Psoas muscle (tissue), 8 donors: Measurements from ENCODE around the gene CCNQ. TPM values are rescaled to one million over a fixed set of nuclear protein-coding genes. Genes with fewer than 3 reads are reported as not detected.

Source experiments
- ATAC-seq, 4 donors: fragments of 200-7000 bp; cut with Tn5 transposase; one replicate each; pipeline ENCODE4 v1.9.1; 2020; ENCODE audit warnings: moderate library complexity in 3 of 4, mild to moderate bottlenecking in 2 of 4
- DNase-seq, 2 donors: peaks; one replicate each; pipeline ENCODE4 v3.0.0-alpha.2; 2020
- H3K27ac ChIP-seq: fragments of 200-600 bp; one replicate; pipeline ENCODE4 v1.8.0; 2022
- H3K27me3 ChIP-seq, 3 donors: fragments of 200-600 bp in 1 of 3; one replicate each; pipeline versions ENCODE4 v1.6.1 to v1.8.0; 2013 to 2022; ENCODE audit warnings: low read length in 2 of 3, mild to moderate bottlenecking in 2 of 3, moderate library complexity in 1 of 3; ENCODE audit not compliant: insufficient read depth in 3 of 3
- H3K36me3 ChIP-seq, 2 donors: fragments of 200-600 bp in 1 of 2; one replicate each; pipeline versions ENCODE4 v1.6.1 to v1.8.0; 2013 to 2022; ENCODE audit warnings: low read depth in 1 of 2, mild to moderate bottlenecking in 1 of 2, moderate library complexity in 1 of 2; ENCODE audit not compliant: insufficient read depth in 1 of 2
- H3K4me1 ChIP-seq: fragments of 200-600 bp; one replicate; pipeline ENCODE4 v1.8.0; 2022
- H3K4me3 ChIP-seq: fragments of 200-600 bp; one replicate; pipeline ENCODE4 v1.8.0; 2022; ENCODE audit warnings: mild to moderate bottlenecking
- H3K9me3 ChIP-seq: fragments of 200-600 bp; one replicate; pipeline ENCODE4 v1.8.0; 2022
- WGBS, 3 donors: extraction: QIAGEN DNeasy Blood & Tissue Kit; methylation state at CpG; one replicate each; pipeline versions ENCODE4 v1.1.6 to v1.1.7; 2013; 5-methylcytosine and 5-hydroxymethylcytosine counted together
- intact Hi-C, 2 donors: fragments of 100-400 bp; cut with DNase I; formaldehyde crosslinking; loops; one replicate each; pipeline versions ENCODE4 v1.11.0 to v1.14.2; 2022
- long read RNA-seq, 2 donors: library from polyadenylated mRNA; unstranded; transcript quantifications; one replicate each; pipeline ENCODE4 v2.0.0, GENCODE V29; 2021
- polyA plus RNA-seq, 3 donors: library from polyadenylated mRNA; stranded (reverse); fragments of 200-250 nt; gene quantifications; one replicate each; pipeline ENCODE4 v1.2.3, GENCODE V29; 2013
- total RNA-seq, 4 donors: library from RNA; stranded (reverse); fragmentation: NEBNext Ultra II Directional in 2 of 4; extraction: Animal tissue kit (Norgen Biotek cat#: 25700) in 2 of 4; gene quantifications; one replicate each; pipeline versions ENCODE4 v1.2.1 to v1.2.4, GENCODE V29; 2021 to 2023
- TF ChIP-seq, protein P1 (sequence below): fragments of 200-600 bp; IDR thresholded peaks from one replicate; pipeline ENCODE4 v1.8.0; 2022; ENCODE audit warnings: antibody characterized with exemption
- donor health status: healthy with polysubstance abuse.
- donor health status: DM: no; HTN: no; CAD: no; lungs with moderate emphysema.
- donor health status: Bipolar disorder and iron deficiency.
- donor health status: healthy.
- donor health status: DM: yes; HTN: yes; CAD: no.
- donor health status: DM: no; HTN: no; CAD: no.
- donor health status: DM: no; HTN: no; CAD: no.
- donor health status: DM: yes; HTN: yes; CAD: no.

Gene CCNQ
- total RNA-seq (10 to 100 TPM; 17.0 to 34.3 (median 20.6) TPM), polyA plus RNA-seq (10 to 100 TPM; 47.8 to 53.5 (median 48.6) TPM)
- long read RNA-seq, donor 1, transcript CCNQ-202 (5 exons, 1,164 nt), result major isoform, 11 of 22 reads
- long read RNA-seq, donor 1, transcript CCNQ-204 (5 exons, 1,306 nt), result minor isoform, 10 of 22 reads
- long read RNA-seq, donor 1, partial matches to known transcripts, result 0 of 22 reads
- long read RNA-seq, donor 1, other reads (novel, unspliced or antisense), result 1 of 22 reads
- long read RNA-seq, donor 2, transcript CCNQ-202 (5 exons, 1,164 nt), result minor isoform, 24 of 76 reads
- long read RNA-seq, donor 2, transcript CCNQ-204 (5 exons, 1,306 nt), result major isoform, 34 of 76 reads
- long read RNA-seq, donor 2, transcript CCNQ-207 (5 exons, 1,160 nt), result minor isoform, 7 of 76 reads
- long read RNA-seq, donor 2, partial matches to known transcripts, result 1 of 76 reads
- long read RNA-seq, donor 2, other reads (novel, unspliced or antisense), result 8 of 76 reads

GRCh38 chrX:153598541-153599191 lies at the start of gene CCNQ:
CCNQ (minus strand) TSS chrX:153599139; CDS start chrX:153599073, 66 bp downstream.
- peaks cover 0 to 1% (median 0%) of the 10 kb centered on the region in 3 donors for H3K27me3 ChIP-seq
- ATAC-seq, result peak; percentile 31 to 60 (median 42)
- intact Hi-C loops, result no loop called here
- TF ChIP-seq, protein P1, sequence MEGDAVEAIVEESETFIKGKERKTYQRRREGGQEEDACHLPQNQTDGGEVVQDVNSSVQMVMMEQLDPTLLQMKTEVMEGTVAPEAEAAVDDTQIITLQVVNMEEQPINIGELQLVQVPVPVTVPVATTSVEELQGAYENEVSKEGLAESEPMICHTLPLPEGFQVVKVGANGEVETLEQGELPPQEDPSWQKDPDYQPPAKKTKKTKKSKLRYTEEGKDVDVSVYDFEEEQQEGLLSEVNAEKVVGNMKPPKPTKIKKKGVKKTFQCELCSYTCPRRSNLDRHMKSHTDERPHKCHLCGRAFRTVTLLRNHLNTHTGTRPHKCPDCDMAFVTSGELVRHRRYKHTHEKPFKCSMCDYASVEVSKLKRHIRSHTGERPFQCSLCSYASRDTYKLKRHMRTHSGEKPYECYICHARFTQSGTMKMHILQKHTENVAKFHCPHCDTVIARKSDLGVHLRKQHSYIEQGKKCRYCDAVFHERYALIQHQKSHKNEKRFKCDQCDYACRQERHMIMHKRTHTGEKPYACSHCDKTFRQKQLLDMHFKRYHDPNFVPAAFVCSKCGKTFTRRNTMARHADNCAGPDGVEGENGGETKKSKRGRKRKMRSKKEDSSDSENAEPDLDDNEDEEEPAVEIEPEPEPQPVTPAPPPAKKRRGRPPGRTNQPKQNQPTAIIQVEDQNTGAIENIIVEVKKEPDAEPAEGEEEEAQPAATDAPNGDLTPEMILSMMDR, result no peak
- H3K4me1 ChIP-seq, result no peaks in the 10 kb centered on the region
- H3K4me3 ChIP-seq, result peak within 1 kb of the TSS; percentile 74
- peaks cover 0 to 14% of the 10 kb centered on the region in 2 donors for H3K36me3 ChIP-seq
- WGBS, 3 donors, result 0 to 28% (median 0%) methylated on average over 3 to 72 of the region's 79 CpGs
- no peaks in the 10 kb centered on the region for H3K9me3 ChIP-seq
- peak within 1 kb of the TSS; percentile 65 for H3K27ac ChIP-seq
- peak in 1 of 2 donors; percentile 67 for DNase-seq

- Histone ChIP-seq H3K4me3 (peak overlapping the region; percentile 38), H3K27me3 (peaks cover 0 to 58% (median 11%) of the 10 kb centered on the region in 3 donors), H3K27ac (no peak overlapping the region), H3K9me3 (no peaks in the 10 kb centered on the region), H3K36me3 (no peaks in the 10 kb centered on the region), H3K4me1 (peaks cover 4% of the 10 kb centered on the region)
- 17 to 44% (median 17%) methylated on average over 28 to 85 of the region's 85 CpGs for WGBS, 3 donors
- intact Hi-C loops, result no loop called here
- TF ChIP-seq, protein P1, result no peak
- peak in 1 of 2 donors; percentile 40 for DNase-seq
- ATAC-seq, result no peak
Measured at GRCh38 chrX:153647461-153648357, 48.8 kb upstream of the CCNQ start.

DNA sequence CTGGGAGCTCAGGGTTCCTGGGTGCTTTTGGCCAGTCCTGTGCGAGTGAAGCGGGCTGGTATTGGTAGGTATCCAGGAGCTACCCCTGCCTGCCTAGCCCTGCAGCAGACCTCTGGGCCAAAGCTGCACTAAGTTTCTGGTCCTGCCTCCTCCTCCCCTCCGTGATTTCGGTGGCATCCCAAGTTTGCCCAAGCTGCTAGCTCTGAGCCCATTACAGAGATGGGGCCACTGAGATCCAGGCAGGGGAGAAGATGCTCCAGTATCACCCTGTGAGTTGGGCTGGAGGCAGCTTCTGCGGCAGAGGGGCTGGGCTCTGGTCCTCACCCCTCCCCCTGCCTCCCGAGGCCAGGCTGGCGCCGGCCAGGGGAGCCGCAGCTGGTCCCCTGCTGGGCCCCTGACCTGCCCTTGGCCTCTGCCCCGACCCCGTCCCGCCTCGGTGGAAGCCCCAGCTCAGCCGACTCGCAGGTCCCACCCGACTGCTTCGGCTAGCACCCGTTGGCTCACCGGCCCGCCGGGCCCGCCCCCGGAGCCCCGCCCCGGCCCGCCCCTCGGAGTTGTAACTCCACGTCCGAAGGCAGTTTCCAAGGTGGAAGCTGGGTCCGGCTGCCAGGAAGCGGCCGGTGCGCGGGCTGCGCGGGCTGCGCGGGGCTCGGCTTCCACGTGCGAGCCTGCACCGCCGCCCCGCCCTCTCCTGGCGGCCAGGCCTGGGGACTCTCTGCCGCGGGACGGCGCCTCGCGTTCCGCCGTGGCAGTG lies 47.9 kb upstream of the CCNQ start, which contains the start of gene DUSP9:
DUSP9 (plus strand) TSS at position 584 of the 754 bp plus-strand sequence. CDS start 751 bp downstream, outside the sequence.
- H3K9me3 ChIP-seq, result no peaks in the 10 kb centered on the region
- TF ChIP-seq, protein P1, result no peak
- H3K27me3 ChIP-seq, result peaks cover 0 to 67% (median 13%) of the 10 kb centered on the region in 3 donors
- peak in 1 of 2 donors; percentile 51 for DNase-seq
- ATAC-seq, result peak; percentile 11 to 34 (median 23)
- H3K27ac ChIP-seq, result no peak within 1 kb of the TSS
- H3K4me1 ChIP-seq, result peaks cover 4% of the 10 kb centered on the region
- 4 to 31% (median 5%) methylated on average over 16 to 53 of the region's 53 CpGs for WGBS, 3 donors
- H3K4me3 ChIP-seq, result peak within 1 kb of the TSS; percentile 38
- intact Hi-C loops, result no loop called here
- no peaks in the 10 kb centered on the region for H3K36me3 ChIP-seq
